Measurements from ENCODE around the gene MSRB1. TPM values are rescaled to one million over a fixed set of nuclear protein-coding genes. Genes with fewer than 3 reads are reported as not detected.
"Not testable (repeated sequence)": the region's sequence is repeated elsewhere in the genome, so short reads cannot be mapped to it uniquely, and the experiment has no call there.

The MSRB1 gene
- polyA plus RNA-seq, 1 donor from 2014 or later: 6.0 TPM

GRCh38 chr16:1957434-1958142, 14.6 kb upstream of the MSRB1 start:
- not testable (repeated sequence) for H3K79me2 ChIP-seq (replicated peaks; ENCODE audit: insufficient read depth, low read length); H3K9ac ChIP-seq (ENCODE audit: low read length); H3K4me2 ChIP-seq (ENCODE audit: low read length)

GRCh38 chr16:1953734-1954133, 10.7 kb upstream of the MSRB1 start:
- Histone ChIP-seq H3K4me2 (ENCODE audit: low read length) (no peak overlapping the region), H3K9me2 (ENCODE audit: insufficient read depth, low read length) (no peaks in the 10 kb centered on the region), H3K9me3 (ENCODE audit: low read length) (no peaks in the 10 kb centered on the region), H3K4me3 (ENCODE audit: low read length) (no peak overlapping the region), H4K20me1 (ENCODE audit: insufficient read depth) (no peaks in the 10 kb centered on the region), H3K79me2 (replicated peaks; ENCODE audit: insufficient read depth, low read length) (no peaks in the 10 kb centered on the region), H3K36me3 (ENCODE audit: insufficient read depth, low read length) (no peaks in the 10 kb centered on the region), H3K9ac (ENCODE audit: low read length) (no peak overlapping the region), H2AFZ (ENCODE audit: low read depth, low read length) (no peak overlapping the region), H3F3A (ENCODE audit: insufficient read depth, low read length, poor library complexity, severe bottlenecking) (no peaks in the 10 kb centered on the region), H3K27me3 (ENCODE audit: insufficient read depth, low read depth, low read length) (no peaks in the 10 kb centered on the region), H3K27ac (ENCODE audit: low read length) (no peak overlapping the region)
- TF ChIP-seq MXI1 (conservative IDR thresholded peaks at IDR 0.05; ENCODE audit: poor library complexity, severe bottlenecking) (no peak), TAF1 (IDR thresholded peaks at IDR 0.05; ENCODE audit: low read depth) (no peak), CTCF (IDR thresholded peaks at IDR 0.05; ENCODE audit: poor library complexity, severe bottlenecking) (no peak), SMC3 (conservative IDR thresholded peaks at IDR 0.05; ENCODE audit: poor library complexity) (no peak), REST (IDR thresholded peaks at IDR 0.05; ENCODE audit: borderline replicate concordance) (no peak), EZH2 (IDR thresholded peaks at IDR 0.05; ENCODE audit: borderline replicate concordance, insufficient read depth, low read length, poor library complexity, severe bottlenecking) (no peak), POLR2AphosphoS5 (IDR thresholded peaks at IDR 0.05) (no peak), RAD21 (conservative IDR thresholded peaks at IDR 0.05) (no peak), EP300 (conservative IDR thresholded peaks at IDR 0.05; ENCODE audit: poor library complexity, severe bottlenecking) (no peak)

More at GRCh38 chr16:1957434-1958142, 14.6 kb upstream of the MSRB1 start:
- H3F3A ChIP-seq (ENCODE audit: insufficient read depth, low read length, poor library complexity, severe bottlenecking); H3K4me3 ChIP-seq (ENCODE audit: low read length); H3K36me3 ChIP-seq (ENCODE audit: insufficient read depth, low read length); H3K9me3 ChIP-seq (ENCODE audit: low read length); H3K9me2 ChIP-seq (ENCODE audit: insufficient read depth, low read length); H3K27ac ChIP-seq (ENCODE audit: low read length); H2AFZ ChIP-seq (ENCODE audit: low read depth, low read length); H3K27me3 ChIP-seq (ENCODE audit: insufficient read depth, low read depth, low read length); H4K20me1 ChIP-seq (ENCODE audit: insufficient read depth): not testable (repeated sequence)

Measured in neural cell (in vitro differentiated cells).